Common myeloid progenitor, CD34-positive (primary cell): ENCODE results near the gene ADAMTS13.

Experiments
- CTCF ChIA-PET: fragments of 350-600 bp; sonication (Branson Sonifier 250); formaldehyde crosslinking; loops from one replicate; lab custom pipeline; 2021; ENCODE audit warnings: antibody characterized with exemption; lab: Charles Lee
- POLR2A ChIA-PET: fragments of 350-600 bp; sonication (Branson Sonifier 250); formaldehyde crosslinking; loops from one replicate; lab custom pipeline; 2021; ENCODE audit warnings: antibody characterized with exemption; lab: Charles Lee
- DNase-seq, 3 donors: peaks; one replicate each; pipeline versions ENCODE4 v3.0.0 to v3.0.0-alpha.2; 2013
- H3K27ac ChIP-seq, 2 experiments: 1 replicate in 1 of 2; 2 replicates in 1 of 2; pipeline ENCODE4 v1.7.0; 2013; ENCODE audit warnings: inconsistent platforms in 2 of 2, low read length in 2 of 2, mild to moderate bottlenecking in 2 of 2, low read depth in 1 of 2, moderate library complexity in 1 of 2; ENCODE audit not compliant: severe bottlenecking in 2 of 2, insufficient read depth in 1 of 2, poor library complexity in 1 of 2
- H3K27me3 ChIP-seq, 5 experiments: replicated peaks in 2 of 5; 1 replicate in 3 of 5; 2 replicates in 2 of 5; pipeline versions ENCODE4 v1.6.1 to v1.7.0; 2013; ENCODE audit warnings: low read length in 4 of 5, mild to moderate bottlenecking in 2 of 5, moderate library complexity in 2 of 5, inconsistent platforms in 1 of 5; ENCODE audit not compliant: insufficient read depth in 5 of 5, control insufficient read depth in 4 of 5
- H3K36me3 ChIP-seq, 4 experiments: 1 replicate in 2 of 4; 2 replicates in 2 of 4; pipeline versions ENCODE4 v1.6.1 to v1.7.0; 2013; ENCODE audit warnings: low read length in 3 of 4, control low read depth in 1 of 4, mild to moderate bottlenecking in 1 of 4; ENCODE audit not compliant: control insufficient read depth in 4 of 4, insufficient read depth in 4 of 4
- H3K4me1 ChIP-seq, 4 experiments: 1 replicate in 3 of 4; 2 replicates in 1 of 4; pipeline versions ENCODE4 v1.6.1 to v1.7.1; 2013; ENCODE audit warnings: low read length in 3 of 4, mild to moderate bottlenecking in 3 of 4, control low read depth in 1 of 4, inconsistent platforms in 1 of 4, moderate library complexity in 1 of 4; ENCODE audit not compliant: control insufficient read depth in 4 of 4, insufficient read depth in 4 of 4; ENCODE audit errors: control extremely low read depth in 1 of 4
- H3K4me3 ChIP-seq, 7 experiments: 1 replicate in 4 of 7; 2 replicates in 3 of 7; pipeline versions ENCODE4 v1.5.1 to v1.7.0; 2013; ENCODE audit warnings: mild to moderate bottlenecking in 7 of 7, low read length in 6 of 7, moderate library complexity in 6 of 7, inconsistent platforms in 2 of 7, low read depth in 2 of 7, control low read depth in 1 of 7; ENCODE audit not compliant: insufficient read depth in 4 of 7, control insufficient read depth in 1 of 7; ENCODE audit errors: extremely low read depth in 1 of 7
- H3K9me3 ChIP-seq, 5 experiments: 1 replicate in 4 of 5; 2 replicates in 1 of 5; pipeline versions ENCODE4 v1.6.1 to v1.7.1; 2013; ENCODE audit warnings: low read length in 4 of 5, mild to moderate bottlenecking in 2 of 5, inconsistent platforms in 1 of 5, low read depth in 1 of 5, moderate library complexity in 1 of 5; ENCODE audit not compliant: control insufficient read depth in 4 of 5, insufficient read depth in 2 of 5; ENCODE audit errors: control extremely low read depth in 1 of 5
- WGBS: methylation state at CpG from one replicate; pipeline ENCODE4 v1.1.5; 2013; ENCODE audit not compliant: insufficient coverage; 5-methylcytosine and 5-hydroxymethylcytosine counted together

The ADAMTS13 gene

GRCh38 chr9:133456409-133456808 lies 34.2 kb downstream of the ADAMTS13 start:
- H3K4me3 ChIP-seq, result no peak overlapping the region
- POLR2A ChIA-PET, result no interaction called here
- no peaks in the 10 kb centered on the region for H3K27me3 ChIP-seq
- no peak overlapping the region for H3K27ac ChIP-seq
- 98% methylated on average over 7 of the region's 9 CpGs for WGBS
- DNase-seq, result no peak
- no peaks in the 10 kb centered on the region for H3K36me3 ChIP-seq
- peaks cover 3 to 18% (median 17%) of the 10 kb centered on the region in 4 experiments for H3K4me1 ChIP-seq
- no peaks in the 10 kb centered on the region for H3K9me3 ChIP-seq
- CTCF ChIA-PET, result interaction anchor here (1.1 to 2.7 kb wide), 5 partner anchors 21 to 30 kb away, joined by 3 to 11 read pairs (median 4); partner anchors contain the start of gene SLC2A6

GRCh38 chr9:133457233-133457632 lies 35.1 kb downstream of the ADAMTS13 start:
- no peaks in the 10 kb centered on the region for H3K36me3 ChIP-seq
- no peak overlapping the region for H3K27ac ChIP-seq
- ChIA-PET CTCF (interaction anchor here (1.1 to 2.7 kb wide), 5 partner anchors 14 to 30 kb away, joined by 4 to 11 read pairs (median 5); partner anchors contain the start of gene SLC2A6), POLR2A (no interaction called here)
- no peaks in the 10 kb centered on the region for H3K9me3 ChIP-seq
- WGBS, result 95% methylated on average over 13 of the region's 13 CpGs
- H3K27me3 ChIP-seq, result no peaks in the 10 kb centered on the region
- DNase-seq, result no peak
- no peak overlapping the region for H3K4me3 ChIP-seq
- peaks cover 3 to 18% (median 17%) of the 10 kb centered on the region in 4 experiments for H3K4me1 ChIP-seq

- Histone ChIP-seq H3K4me1 (peaks cover 3 to 18% (median 17%) of the 10 kb centered on the region in 4 experiments), H3K36me3 (no peaks in the 10 kb centered on the region), H3K27ac (no peak overlapping the region), H3K27me3 (no peaks in the 10 kb centered on the region), H3K9me3 (no peaks in the 10 kb centered on the region), H3K4me3 (no peak overlapping the region)
- ChIA-PET CTCF (interaction anchor here (0.9 to 2.0 kb wide), 5 partner anchors 14 to 28 kb away, joined by 3 to 9 read pairs (median 5); partner anchors contain the start of gene SLC2A6), POLR2A (interaction anchor here (0.6 kb wide), 1 partner anchor 121 kb away, joined by 3 read pairs; no protein-coding TSS in a partner anchor)
- no peak for DNase-seq
- WGBS, result 96% methylated on average over 11 of the region's 11 CpGs
These were observed 35.6 kb downstream of the ADAMTS13 start for GRCh38 chr9:133457748-133458147.

GRCh38 chr9:133458643-133459312 lies 36.6 kb downstream of the ADAMTS13 start:
- Histone ChIP-seq H3K4me1 (peaks cover 3 to 18% (median 17%) of the 10 kb centered on the region in 4 experiments), H3K4me3 (peak overlapping the region in 5 of 7 experiments; percentile 44 to 82 (median 79)), H3K9me3 (no peaks in the 10 kb centered on the region), H3K27ac (no peak overlapping the region), H3K36me3 (no peaks in the 10 kb centered on the region), H3K27me3 (no peaks in the 10 kb centered on the region)
- no peak for DNase-seq
- 86% methylated on average over 13 of the region's 16 CpGs for WGBS
- CTCF ChIA-PET, result interaction anchor here (0.9 to 2.0 kb wide), 4 partner anchors 15 to 23 kb away, joined by 3 to 9 read pairs (median 4); no protein-coding TSS in a partner anchor
- POLR2A ChIA-PET, result interaction anchor here (0.6 kb wide), 1 partner anchor 120 kb away, joined by 3 read pairs; no protein-coding TSS in a partner anchor

GRCh38 chr9:133459476-133460404 lies 37.6 kb downstream of the ADAMTS13 start, which contains the start of gene CACFD1:
CACFD1 (plus strand) TSS chr9:133459978; CDS start chr9:133460067, 89 bp downstream.
- ChIA-PET POLR2A (no interaction called here), CTCF (interaction anchor here (1.2 to 1.3 kb wide), 2 partner anchors 15 to 22 kb away, joined by 3 to 4 read pairs; no protein-coding TSS in a partner anchor)
- peak within 1 kb of the TSS; percentile 63 to 82 (median 78) for H3K4me3 ChIP-seq
- under 1% methylated on average over 51 of the region's 86 CpGs for WGBS
- DNase-seq, result peak; percentile 91 to 95 (median 93)
- peaks cover 3 to 17% (median 16%) of the 10 kb centered on the region in 4 experiments for H3K4me1 ChIP-seq
- no peaks in the 10 kb centered on the region for H3K27me3 ChIP-seq
- peak within 1 kb of the TSS; percentile 33 to 66 for H3K27ac ChIP-seq
- no peaks in the 10 kb centered on the region for H3K9me3 ChIP-seq
- no peaks in the 10 kb centered on the region for H3K36me3 ChIP-seq

- no peaks in the 10 kb centered on the region for H3K9me3 ChIP-seq
- 13% methylated on average over 15 of the region's 30 CpGs for WGBS
- H3K27me3 ChIP-seq, result no peaks in the 10 kb centered on the region
- CTCF ChIA-PET, result interaction anchor here (1.3 kb wide), 2 partner anchors 18 to 22 kb away, joined by 3 to 4 read pairs; partner anchors contain the start of gene SLC2A6
- peaks cover 3 to 17% (median 16%) of the 10 kb centered on the region in 4 experiments for H3K4me1 ChIP-seq
- H3K36me3 ChIP-seq, result no peaks in the 10 kb centered on the region
- POLR2A ChIA-PET, result no interaction called here
- peak in 2 of 3 donors; percentile 59 to 75 for DNase-seq
- H3K4me3 ChIP-seq, result peak overlapping the region in 6 of 7 experiments; percentile 29 to 82 (median 76)
- peak overlapping the region in 1 of 2 experiments; percentile 66 for H3K27ac ChIP-seq
These were observed 38.4 kb downstream of the ADAMTS13 start for GRCh38 chr9:133460405-133461175.
